ENCODE measurements around the gene TTC34. TPM values are rescaled to one million over a fixed set of nuclear protein-coding genes. Genes with fewer than 3 reads are reported as not detected.

TTC34 gene, protein sequence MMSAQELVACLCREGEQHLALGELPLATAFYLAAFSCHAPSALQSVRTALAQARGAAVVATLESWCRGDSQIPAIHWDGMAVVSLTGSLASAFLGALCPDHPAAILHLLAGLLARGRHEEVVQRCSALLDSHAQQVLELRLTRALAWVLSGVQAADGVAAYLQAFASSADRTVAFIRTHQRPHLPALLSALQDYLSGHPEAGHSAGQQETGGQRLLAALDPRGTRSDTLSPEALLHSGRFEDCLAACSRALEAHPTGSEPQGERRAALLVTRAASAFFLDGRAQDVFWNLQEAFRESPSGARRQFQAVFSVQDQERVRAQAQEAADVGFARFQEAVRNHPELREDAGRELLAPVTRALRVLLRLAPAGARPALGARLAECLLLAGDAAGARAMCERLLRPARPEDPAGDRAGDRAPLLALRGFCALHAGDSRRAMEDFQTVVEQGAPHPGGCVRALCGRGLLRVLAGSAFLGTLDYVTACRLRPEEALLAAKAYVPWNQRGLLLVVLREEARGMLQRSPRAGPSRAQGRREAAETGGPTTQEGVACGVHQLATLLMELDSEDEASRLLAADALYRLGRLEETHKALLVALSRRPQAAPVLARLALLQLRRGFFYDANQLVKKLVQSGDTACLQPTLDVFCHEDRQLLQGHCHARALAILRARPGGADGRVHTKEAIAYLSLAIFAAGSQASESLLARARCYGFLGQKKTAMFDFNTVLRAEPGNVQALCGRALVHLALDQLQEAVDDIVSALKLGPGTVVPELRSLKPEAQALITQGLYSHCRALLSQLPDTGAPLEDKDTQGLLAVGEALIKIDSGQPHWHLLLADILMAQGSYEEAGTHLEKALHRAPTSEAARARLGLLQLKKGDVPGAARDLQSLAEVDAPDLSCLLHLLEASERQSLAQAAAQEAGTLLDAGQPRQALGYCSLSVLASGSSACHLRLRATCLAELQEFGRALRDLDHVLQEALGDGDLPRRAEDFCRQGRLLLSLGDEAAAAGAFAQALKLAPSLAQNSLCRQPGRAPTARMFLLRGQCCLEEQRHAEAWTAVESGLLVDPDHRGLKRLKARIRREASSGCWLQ
- under 0.01 and 0.20 TPM in 2 replicates for total RNA-seq

DNA sequence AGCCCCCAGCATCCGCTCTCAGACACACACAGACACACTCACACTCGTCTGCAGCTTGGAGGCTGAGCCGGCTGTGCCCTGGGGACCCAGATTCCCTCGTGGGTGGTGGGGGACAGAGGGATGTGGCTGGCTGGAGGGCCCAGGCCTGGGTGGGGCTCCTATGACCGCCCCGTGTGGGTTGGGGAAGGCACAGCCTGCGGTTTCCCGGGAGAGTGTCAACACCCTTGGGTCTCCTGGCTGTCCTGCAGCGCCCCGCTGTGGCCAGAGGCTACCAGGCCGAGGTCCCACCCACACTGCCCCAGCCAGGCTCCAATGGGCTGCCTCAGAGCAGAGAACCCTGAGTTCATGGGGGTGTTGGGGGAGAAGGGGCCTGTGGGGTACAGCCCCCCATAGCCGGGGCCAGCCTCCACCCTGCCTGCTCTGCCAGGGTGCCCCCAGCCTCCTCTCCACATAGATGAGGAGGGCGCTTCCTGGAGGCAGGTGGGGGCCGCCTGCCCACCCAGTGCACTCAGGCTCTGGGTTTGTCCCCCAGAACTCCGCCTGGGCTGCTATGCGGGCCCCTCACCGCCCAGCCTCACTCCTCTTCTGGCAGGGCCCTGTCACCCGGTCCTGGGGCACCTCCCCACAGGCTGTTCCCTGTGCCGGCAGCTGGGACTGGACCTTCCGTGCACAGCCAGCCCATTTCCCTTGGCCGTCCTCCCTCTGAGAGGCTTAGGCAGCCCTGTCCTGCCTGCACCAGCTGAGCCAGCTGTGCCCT, at the start of gene TTC34:
Gene TTC34, minus strand, starts transcription at position 159 of the 757 bp plus-strand sequence. CDS start 866 bp downstream, outside the sequence.
- no peak for DNase-seq (ENCODE audit: low read depth)

DNA sequence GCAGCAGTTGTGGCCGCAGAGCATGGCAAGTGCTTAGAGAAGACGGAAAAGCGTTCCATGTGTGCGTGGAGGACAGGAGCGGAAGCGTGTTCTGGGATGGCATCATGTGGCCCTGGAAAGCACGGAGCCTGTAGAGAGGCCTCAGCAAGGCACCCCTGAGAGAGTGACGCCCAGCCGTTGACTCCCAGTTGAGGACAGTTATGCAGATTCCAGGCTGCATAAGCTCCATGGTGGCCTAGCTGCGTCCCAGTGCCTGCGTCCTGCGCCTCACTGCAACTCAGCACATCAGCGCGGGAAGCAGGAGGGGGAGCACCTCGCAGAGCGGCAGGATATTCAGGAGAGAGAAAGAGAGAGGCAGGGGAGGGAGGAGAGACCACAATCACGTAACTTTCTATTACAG, 49.0 kb upstream of the TTC34 start:
- no peak for DNase-seq (ENCODE audit: low read depth)

DNA sequence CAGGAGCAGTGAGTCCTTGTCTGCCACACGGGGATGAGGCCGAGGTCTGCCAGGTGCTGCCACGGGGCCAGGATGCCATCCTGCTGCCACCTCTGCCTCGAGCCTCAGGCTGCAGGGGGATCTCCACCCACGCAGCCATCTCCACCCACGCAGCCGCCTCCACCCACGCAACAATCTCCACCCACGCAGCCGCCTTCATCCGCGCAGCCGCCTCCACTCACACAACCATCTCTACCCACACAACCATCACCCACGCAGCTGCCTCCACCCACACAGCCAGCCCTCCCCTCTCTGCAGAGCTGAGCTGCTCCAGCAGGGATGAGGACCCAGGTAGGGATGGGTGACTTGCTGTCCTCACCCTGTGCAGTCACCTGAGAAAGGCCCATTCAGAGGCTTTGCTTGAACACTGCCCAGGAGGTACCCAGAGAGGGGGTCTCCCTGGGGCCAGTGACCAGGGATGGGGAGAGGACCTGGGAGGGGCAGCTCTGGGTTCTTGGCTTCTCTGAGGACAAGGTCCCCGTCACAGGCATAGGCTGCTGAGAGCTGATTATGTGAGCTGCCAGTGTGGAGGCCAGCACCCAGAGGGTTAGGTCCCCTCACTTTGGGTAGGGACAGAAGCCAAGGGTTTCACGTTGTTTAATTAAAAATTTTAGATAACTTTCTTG, 46.6 kb upstream of the TTC34 start:
- DNase-seq (ENCODE audit: low read depth), result no peak

DNA sequence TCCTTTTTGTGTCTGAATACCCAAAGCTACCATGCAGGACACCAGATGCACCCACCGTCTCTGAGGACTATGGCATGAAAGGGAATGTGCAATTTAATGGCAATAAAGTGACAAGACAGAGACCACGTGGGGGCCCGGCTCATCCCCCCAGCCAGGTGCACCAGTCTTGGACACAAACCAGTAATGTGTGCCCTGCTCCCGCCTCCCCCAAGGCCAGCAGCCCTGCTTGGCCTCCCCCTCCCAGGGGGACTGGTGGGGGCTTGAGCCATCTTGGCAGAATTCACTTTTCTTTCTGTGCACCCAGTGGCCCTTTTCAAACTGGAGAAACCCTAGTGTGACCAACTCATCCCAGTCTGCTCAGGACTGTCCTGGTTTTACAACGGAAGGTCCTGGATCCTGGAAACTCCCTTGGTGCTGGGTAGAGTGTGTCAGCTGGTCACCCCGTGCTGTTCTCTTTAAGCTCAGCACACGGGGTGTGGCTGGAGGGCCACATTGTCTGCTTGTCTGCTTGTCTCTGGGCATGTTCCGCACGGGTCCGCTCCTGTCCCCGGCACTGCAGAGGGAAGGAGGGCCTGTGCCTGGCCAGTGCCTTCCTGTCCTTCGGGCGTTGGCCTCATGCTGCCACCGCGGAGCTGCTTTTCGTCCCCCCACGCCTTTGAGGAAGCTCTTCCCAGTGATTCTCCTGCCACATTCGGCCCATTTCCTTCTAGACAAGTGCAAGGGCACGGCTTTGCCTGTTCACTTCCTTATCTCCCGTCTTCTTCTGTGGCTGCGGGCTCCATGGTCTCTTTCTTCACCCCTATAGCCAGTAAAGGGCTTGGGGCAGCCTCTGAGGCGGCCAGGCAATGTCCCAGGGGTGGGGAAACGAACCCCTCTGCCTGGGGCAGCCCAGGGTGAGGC, 45.8 kb upstream of the TTC34 start:
- DNase-seq (ENCODE audit: low read depth), result no peak

- no peak for DNase-seq (ENCODE audit: low read depth)
These were observed 44.4 kb upstream of the TTC34 start for GRCh38 chr1:2845869-2846268.

GRCh38 chr1:2840036-2840809, 38.7 kb upstream of the TTC34 start:
- DNase-seq (ENCODE audit: low read depth), result no peak

DNA sequence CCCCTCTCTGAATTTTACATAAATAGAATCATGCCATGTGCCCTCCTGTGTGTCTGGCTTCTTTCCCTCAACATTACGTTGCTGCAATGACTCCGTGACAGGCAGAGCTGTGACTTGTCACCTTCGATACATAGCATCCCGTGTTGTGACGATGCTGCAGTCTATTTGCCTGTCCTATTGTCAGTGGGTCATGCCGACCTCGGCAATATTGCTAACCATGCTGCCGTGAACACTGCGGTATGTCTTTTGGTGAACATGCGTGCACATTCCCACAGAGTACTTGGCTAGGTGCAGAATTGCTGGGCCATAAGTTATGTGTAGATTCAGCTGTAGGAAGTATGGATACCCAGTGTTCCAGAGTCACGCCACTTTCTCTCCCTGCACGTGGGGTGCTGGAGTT, 36.3 kb upstream of the TTC34 start:
- DNase-seq (ENCODE audit: low read depth), result no peak

DNA sequence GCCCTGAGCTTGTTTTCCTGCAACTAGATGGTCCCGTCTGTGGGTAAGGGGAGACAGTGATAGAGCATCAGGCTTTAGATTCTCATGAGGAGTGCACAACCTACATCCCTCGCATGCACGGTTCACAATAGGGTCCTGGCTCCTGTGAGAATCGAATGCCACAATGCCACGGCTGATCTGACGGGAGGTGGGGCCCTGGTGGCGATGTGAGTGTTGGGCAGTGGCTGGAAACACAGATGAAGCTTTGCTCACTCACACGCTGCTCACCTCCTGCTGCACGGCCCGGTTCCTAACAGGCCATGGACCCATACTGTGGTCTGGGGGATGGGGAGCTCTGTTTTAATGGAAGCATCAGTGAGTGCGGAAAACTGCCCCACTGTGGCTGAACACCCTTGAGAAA, 35.8 kb upstream of the TTC34 start:
- no peak for DNase-seq (ENCODE audit: low read depth)

DNA sequence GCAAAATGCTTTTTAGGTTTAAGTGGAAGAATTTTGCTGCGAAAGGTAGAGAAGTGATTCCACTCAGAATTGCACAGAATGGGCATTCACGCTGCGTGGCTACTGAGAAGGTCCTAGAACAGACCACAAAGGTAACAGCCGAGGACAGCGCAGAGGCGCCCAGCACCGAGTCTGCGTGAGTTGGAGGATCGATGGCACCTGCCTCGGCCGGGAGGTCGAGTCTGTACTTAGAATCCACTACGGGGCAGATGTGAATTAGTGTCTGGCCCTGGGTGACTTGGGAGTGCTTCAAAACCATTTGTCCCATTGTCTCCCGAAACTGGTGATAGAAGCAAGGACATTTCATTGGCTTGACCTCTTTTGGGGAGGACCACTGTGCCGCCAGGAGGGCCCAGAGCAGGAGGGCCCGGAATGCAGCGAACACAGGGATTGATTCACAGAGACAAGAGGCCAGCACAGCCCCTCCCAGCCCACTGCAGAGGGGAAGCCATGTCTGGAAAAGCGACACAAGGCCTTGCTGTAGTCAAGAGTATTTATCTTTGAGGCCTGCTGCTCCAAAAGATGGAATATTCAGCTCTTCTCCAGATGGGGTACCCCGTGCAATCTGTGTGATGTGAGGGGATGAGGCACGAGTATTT, 35.0 kb upstream of the TTC34 start:
- DNase-seq (ENCODE audit: low read depth), result no peak

- DNase-seq (ENCODE audit: low read depth), result no peak
These were observed 34.2 kb upstream of the TTC34 start for GRCh38 chr1:2835650-2836159.

DNA sequence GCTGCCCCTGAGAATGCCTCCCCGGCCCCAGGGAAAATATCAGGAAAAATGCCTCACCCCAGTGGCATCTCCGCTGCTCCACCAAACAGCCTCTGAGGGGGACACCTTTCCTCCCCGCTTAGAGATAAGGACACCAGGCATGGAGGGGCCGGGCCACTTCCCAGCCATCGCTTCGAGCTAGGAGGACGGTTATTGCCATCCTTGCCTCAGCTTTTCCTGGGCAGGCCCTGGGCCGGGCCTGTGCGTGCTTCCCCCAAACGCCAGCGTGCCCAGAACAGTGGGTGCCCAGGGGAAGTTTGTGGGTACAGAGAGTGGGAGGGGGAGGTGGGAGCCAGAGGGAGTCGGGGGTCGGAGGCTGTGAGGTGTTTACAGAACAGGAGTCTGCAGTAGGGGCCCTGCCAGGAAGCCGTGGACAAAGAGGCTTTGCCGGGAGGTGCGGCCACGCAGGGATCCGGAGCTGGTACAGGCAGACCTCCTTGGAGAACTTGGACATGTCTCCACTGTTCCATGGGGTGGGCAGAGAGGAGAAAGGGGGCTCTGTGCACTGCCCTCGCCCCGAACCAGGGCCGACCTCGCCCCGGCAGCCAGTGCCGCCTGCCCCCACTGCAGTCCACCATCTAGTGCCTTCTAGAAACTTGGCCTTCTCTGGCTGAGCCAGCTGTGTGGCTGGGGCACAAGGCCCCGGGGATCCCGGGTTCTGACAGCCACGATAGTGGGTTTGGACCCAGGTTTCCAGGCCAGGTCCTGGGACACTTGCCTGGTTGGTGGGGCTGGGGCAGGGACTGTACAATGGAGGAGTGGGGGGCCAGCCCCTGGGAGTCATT, 33.5 kb upstream of the TTC34 start:
- DNase-seq (ENCODE audit: low read depth), result no peak

GRCh38 chr1:2834146-2834475, 32.6 kb upstream of the TTC34 start:
- DNase-seq (ENCODE audit: low read depth), result no peak

DNA sequence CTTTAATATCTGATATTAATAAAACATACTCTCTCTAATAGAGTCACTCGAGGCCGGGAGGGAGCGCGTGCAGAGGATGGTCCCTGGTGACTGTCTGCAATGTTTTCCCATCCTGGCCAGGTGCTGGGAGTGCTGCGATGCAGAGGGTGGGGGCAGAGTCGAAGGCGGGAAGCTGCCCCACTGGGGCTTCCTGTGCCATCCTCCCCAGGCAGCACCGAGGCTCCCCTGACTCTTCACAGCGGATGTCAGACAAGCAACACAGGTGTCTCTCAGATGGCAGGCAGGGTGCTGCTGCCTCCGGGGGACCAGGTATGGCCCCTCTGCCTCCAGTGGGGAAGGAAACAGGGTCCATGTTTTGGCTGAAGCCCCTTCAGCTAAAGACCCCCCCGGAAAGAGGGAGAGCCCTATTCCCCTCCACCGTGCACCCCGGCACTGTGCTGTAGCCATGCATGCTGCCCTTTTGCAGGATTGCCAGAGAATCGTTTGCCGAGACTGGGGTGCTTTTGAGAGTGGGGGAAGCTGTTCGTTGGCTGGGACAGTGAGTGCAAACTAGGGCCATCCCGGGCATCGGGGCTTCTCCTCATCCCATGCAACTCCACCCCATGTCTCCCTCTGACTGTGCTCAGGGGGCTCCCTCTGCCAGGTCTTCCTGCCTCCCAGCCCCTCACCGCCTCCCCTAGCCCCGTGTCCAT, 32.1 kb upstream of the TTC34 start:
- no peak for DNase-seq (ENCODE audit: low read depth)

- DNase-seq (ENCODE audit: low read depth), result no peak
These were observed 31.3 kb upstream of the TTC34 start for GRCh38 chr1:2832506-2833453.

GRCh38 chr1:2831596-2832212, 30.2 kb upstream of the TTC34 start:
- DNase-seq (ENCODE audit: low read depth), result no peak

All from renal cortical epithelial cell (primary cell).